ENCODE measurements around the gene HAUS3.

DNA sequence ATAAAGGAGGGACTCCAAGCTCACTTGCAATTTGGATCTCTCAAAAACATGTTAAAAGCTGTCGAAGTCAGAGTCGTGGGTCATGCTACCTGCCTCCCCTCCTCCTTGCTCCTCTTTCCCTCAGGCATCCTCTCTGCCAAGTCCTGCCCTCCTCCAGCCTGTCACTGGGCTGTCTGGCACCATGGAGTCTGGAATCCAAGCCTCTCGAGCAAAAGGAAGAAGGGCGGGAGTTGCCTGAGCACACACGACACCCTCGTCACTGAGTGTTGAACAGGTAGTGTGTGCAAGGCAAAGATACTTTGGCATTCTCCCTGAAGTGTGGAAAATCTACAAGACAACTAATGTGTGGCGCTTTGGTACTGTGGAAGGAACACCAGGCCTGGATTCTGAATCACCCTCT, 62.2 kb downstream of the HAUS3 start:
- TF ChIP-seq, protein P1, sequence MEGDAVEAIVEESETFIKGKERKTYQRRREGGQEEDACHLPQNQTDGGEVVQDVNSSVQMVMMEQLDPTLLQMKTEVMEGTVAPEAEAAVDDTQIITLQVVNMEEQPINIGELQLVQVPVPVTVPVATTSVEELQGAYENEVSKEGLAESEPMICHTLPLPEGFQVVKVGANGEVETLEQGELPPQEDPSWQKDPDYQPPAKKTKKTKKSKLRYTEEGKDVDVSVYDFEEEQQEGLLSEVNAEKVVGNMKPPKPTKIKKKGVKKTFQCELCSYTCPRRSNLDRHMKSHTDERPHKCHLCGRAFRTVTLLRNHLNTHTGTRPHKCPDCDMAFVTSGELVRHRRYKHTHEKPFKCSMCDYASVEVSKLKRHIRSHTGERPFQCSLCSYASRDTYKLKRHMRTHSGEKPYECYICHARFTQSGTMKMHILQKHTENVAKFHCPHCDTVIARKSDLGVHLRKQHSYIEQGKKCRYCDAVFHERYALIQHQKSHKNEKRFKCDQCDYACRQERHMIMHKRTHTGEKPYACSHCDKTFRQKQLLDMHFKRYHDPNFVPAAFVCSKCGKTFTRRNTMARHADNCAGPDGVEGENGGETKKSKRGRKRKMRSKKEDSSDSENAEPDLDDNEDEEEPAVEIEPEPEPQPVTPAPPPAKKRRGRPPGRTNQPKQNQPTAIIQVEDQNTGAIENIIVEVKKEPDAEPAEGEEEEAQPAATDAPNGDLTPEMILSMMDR (conservative IDR thresholded peaks at IDR 0.05; ENCODE audit: low read depth, low read length) = no peak
- no peak for TF ChIP-seq EZH2 (IDR thresholded peaks at IDR 0.05; ENCODE audit: low read length, unreplicated experiment)
